OCI-LY1 (cell line): ENCODE results near the gene PEX12.

Experiments used
- EZH2 ChIP-seq: fragments of 200-600 bp; sonication (generic), shearing (Covaris generic); IDR thresholded peaks from 2 replicates; pipeline ENCODE4 v1.8.0; 2017; ENCODE audit warnings: borderline replicate concordance, mixed run types, mild to moderate bottlenecking, antibody characterized with exemption, low read length, moderate library complexity, mixed read lengths
- TF ChIP-seq, protein P1 (sequence below): fragments of 200-600 bp; sonication (generic), shearing (Covaris generic); IDR thresholded peaks from 2 replicates; pipeline ENCODE4 v1.5.1; 2017; ENCODE audit warnings: mild to moderate bottlenecking, antibody characterized with exemption, low read length, moderate library complexity, mixed read lengths

DNA sequence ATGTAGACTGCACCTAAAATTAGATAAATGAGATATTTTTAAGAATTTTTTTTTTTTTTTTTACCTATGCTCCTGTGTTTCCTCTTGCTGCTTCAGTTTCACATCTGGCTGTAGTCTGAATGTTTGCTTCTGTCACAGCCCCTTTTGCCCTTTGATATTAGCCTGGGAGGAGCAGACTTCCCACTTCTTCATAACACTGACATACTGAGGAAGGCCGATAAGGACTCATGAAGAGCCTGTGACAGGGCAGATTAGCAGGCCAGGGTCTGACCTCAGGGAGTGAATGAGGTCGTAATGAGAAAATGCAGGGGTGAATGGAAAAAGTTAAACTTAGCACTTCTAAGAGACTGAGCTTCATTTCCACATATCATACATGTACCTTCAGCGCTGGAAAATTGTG lies 17.7 kb downstream of the PEX12 start, which contains the start of gene SLFN14:
- TF ChIP-seq EZH2 = no peak
- TF ChIP-seq, protein P1, sequence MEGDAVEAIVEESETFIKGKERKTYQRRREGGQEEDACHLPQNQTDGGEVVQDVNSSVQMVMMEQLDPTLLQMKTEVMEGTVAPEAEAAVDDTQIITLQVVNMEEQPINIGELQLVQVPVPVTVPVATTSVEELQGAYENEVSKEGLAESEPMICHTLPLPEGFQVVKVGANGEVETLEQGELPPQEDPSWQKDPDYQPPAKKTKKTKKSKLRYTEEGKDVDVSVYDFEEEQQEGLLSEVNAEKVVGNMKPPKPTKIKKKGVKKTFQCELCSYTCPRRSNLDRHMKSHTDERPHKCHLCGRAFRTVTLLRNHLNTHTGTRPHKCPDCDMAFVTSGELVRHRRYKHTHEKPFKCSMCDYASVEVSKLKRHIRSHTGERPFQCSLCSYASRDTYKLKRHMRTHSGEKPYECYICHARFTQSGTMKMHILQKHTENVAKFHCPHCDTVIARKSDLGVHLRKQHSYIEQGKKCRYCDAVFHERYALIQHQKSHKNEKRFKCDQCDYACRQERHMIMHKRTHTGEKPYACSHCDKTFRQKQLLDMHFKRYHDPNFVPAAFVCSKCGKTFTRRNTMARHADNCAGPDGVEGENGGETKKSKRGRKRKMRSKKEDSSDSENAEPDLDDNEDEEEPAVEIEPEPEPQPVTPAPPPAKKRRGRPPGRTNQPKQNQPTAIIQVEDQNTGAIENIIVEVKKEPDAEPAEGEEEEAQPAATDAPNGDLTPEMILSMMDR = no peak
